Neural cell (in vitro differentiated cells): ENCODE data around the gene CCDC185. TPM values are rescaled to one million over a fixed set of nuclear protein-coding genes. Genes with fewer than 3 reads are reported as not detected.

Experiments used
- H2AFZ ChIP-seq: fragments of 200-600, 300-800 bp; sonication (generic), shearing (Covaris generic); 2 replicates; pipeline ENCODE4 v1.6.0; 2014; ENCODE audit warnings: low read depth, mild to moderate bottlenecking, antibody characterized with exemption, low read length, moderate library complexity
- H3F3A ChIP-seq: fragments of 200-600 bp; shearing (Covaris generic); 2 replicates; pipeline ENCODE4 v1.6.1; 2016; ENCODE audit warnings: mild to moderate bottlenecking, moderate library complexity, mixed read lengths, antibody characterized with exemption, low read length; ENCODE audit not compliant: insufficient read depth, poor library complexity, severe bottlenecking
- H3K27ac ChIP-seq: fragments of 200-600, 300-800 bp; sonication (generic), shearing (Covaris generic); 2 replicates; pipeline ENCODE4 v1.5.1; 2014; ENCODE audit warnings: mild to moderate bottlenecking, low read length, moderate library complexity
- H3K27me3 ChIP-seq: fragments of 300-800, 200-600 bp; sonication (generic), shearing (Covaris generic); 2 replicates; pipeline ENCODE4 v1.6.0; 2014; ENCODE audit warnings: mild to moderate bottlenecking, low read depth, low read length, moderate library complexity; ENCODE audit not compliant: insufficient read depth
- H3K36me3 ChIP-seq: fragments of 300-800, 200-600 bp; sonication (generic), shearing (Covaris generic); 2 replicates; pipeline ENCODE4 v1.5.1; 2014; ENCODE audit warnings: mild to moderate bottlenecking, antibody characterized with exemption, low read length, moderate library complexity; ENCODE audit not compliant: insufficient read depth
- H3K4me2 ChIP-seq: fragments of 300-800, 200-600 bp; sonication (generic), shearing (Covaris generic); 2 replicates; pipeline ENCODE4 v1.6.0; 2014; ENCODE audit warnings: mild to moderate bottlenecking, low read length
- H3K4me3 ChIP-seq: fragments of 300-800, 200-600 bp; sonication (generic), shearing (Covaris generic); 2 replicates; pipeline ENCODE4 v1.5.1; 2014; ENCODE audit warnings: mild to moderate bottlenecking, low read length, moderate library complexity
- H3K79me2 ChIP-seq: fragments of 200-600 bp; shearing (Covaris generic); replicated peaks from 2 replicates; pipeline ENCODE4 v1.6.0; 2014; ENCODE audit warnings: mild to moderate bottlenecking, low read length, moderate library complexity; ENCODE audit not compliant: insufficient read depth
- H3K9ac ChIP-seq: fragments of 300-800, 200-600 bp; sonication (generic), shearing (Covaris generic); 2 replicates; pipeline ENCODE4 v1.6.1; 2016; ENCODE audit warnings: mild to moderate bottlenecking, low read length, mixed read lengths
- H3K9me2 ChIP-seq: fragments of 200-600 bp; shearing (Covaris generic); 2 replicates; pipeline ENCODE4 v1.6.1; 2016; ENCODE audit warnings: mild to moderate bottlenecking, low read length, mixed read lengths; ENCODE audit not compliant: insufficient read depth
- H3K9me3 ChIP-seq: fragments of 200-600, 300-800 bp; sonication (generic), shearing (Covaris generic); 2 replicates; pipeline ENCODE4 v1.6.1; 2016; ENCODE audit warnings: mild to moderate bottlenecking, mixed run types, low read length, moderate library complexity, mixed read lengths
- H4K20me1 ChIP-seq: fragments of 200-600 bp; shearing (Covaris generic); 2 replicates; pipeline ENCODE4 v1.6.1; 2016; ENCODE audit warnings: mild to moderate bottlenecking, mixed run types; ENCODE audit not compliant: insufficient read depth
- EP300 ChIP-seq: fragments of 450-650 bp; conservative IDR thresholded peaks from 2 replicates; pipeline ENCODE4 v1.6.1; 2014; ENCODE audit warnings: antibody characterized with exemption, mild to moderate bottlenecking, moderate library complexity; ENCODE audit not compliant: poor library complexity, severe bottlenecking
- EZH2 ChIP-seq: fragments of 200-600, 300-800 bp; shearing (Covaris generic), sonication (generic); IDR thresholded peaks from 2 replicates; pipeline ENCODE4 v1.6.1; 2014; ENCODE audit warnings: antibody characterized with exemption, low read length, borderline replicate concordance, mild to moderate bottlenecking; ENCODE audit not compliant: insufficient read depth, poor library complexity, severe bottlenecking
- MXI1 ChIP-seq: fragments of 450-650 bp; conservative IDR thresholded peaks from 2 replicates; pipeline ENCODE4 v1.6.1; 2014; ENCODE audit warnings: antibody characterized with exemption, mild to moderate bottlenecking; ENCODE audit not compliant: poor library complexity, severe bottlenecking
- POLR2AphosphoS5 ChIP-seq: IDR thresholded peaks from 2 replicates; pipeline ENCODE4 v1.6.1; 2012
- RAD21 ChIP-seq: fragments of 450-650 bp; conservative IDR thresholded peaks from 2 replicates; pipeline ENCODE4 v1.6.1; 2014; ENCODE audit warnings: antibody characterized with exemption, mild to moderate bottlenecking, moderate library complexity
- SMC3 ChIP-seq: fragments of 450-650 bp; conservative IDR thresholded peaks from 2 replicates; pipeline ENCODE4 v1.6.1; 2014; ENCODE audit warnings: antibody characterized with exemption, mild to moderate bottlenecking, moderate library complexity; ENCODE audit not compliant: poor library complexity
- TAF1 ChIP-seq: IDR thresholded peaks from 2 replicates; pipeline ENCODE4 v1.6.1; 2012; ENCODE audit warnings: low read depth
- polyA plus RNA-seq: library from polyadenylated mRNA; depleted of rRNA; stranded (reverse); fragments of >200 nt; gene quantifications from 2 replicates; pipeline ENCODE4 v1.2.3, GENCODE V29; 2014
- TF ChIP-seq, protein P1 (sequence below): IDR thresholded peaks from 2 replicates; pipeline ENCODE4 v1.6.1; 2012; ENCODE audit warnings: borderline replicate concordance
- TF ChIP-seq, protein P2 (sequence below): fragments of 450-650 bp; IDR thresholded peaks from 2 replicates; pipeline ENCODE4 v1.5.1; 2014; ENCODE audit warnings: antibody characterized with exemption, mild to moderate bottlenecking, moderate library complexity; ENCODE audit not compliant: poor library complexity, severe bottlenecking

Gene CCDC185
- polyA plus RNA-seq, 1 donor from 2014 or later: not detected

DNA sequence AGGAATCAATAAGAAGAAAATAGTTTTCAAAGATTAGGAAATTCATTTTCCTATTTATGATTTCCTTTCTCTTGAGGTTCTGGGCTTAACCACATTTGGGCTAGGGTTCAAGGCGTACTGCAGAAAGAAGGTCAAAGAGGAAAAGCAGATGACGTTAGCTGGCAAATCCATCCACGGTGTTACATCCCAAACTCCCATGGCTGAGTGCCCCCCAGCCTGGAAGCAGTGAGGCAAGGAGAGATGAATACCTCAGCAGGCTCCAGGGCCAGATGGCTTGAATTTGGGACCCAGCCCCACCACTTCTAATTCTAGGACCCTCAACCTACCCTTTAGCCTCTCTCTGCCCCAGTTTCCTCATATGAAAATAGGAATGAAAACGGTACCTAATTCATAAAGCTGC is 46.9 kb upstream of the CCDC185 start:
- no peaks in the 10 kb centered on the region for H3F3A ChIP-seq
- H2AFZ ChIP-seq: no peak overlapping the region
- H3K27me3 ChIP-seq: no peaks in the 10 kb centered on the region
- H3K27ac ChIP-seq: no peak overlapping the region
- no peaks in the 10 kb centered on the region for H3K79me2 ChIP-seq
- no peaks in the 10 kb centered on the region for H4K20me1 ChIP-seq
- TF ChIP-seq SMC3 (no peak), EP300 (no peak), POLR2AphosphoS5 (no peak), MXI1 (no peak), TAF1 (no peak), EZH2 (no peak), RAD21 (no peak)
- TF ChIP-seq, protein P1, sequence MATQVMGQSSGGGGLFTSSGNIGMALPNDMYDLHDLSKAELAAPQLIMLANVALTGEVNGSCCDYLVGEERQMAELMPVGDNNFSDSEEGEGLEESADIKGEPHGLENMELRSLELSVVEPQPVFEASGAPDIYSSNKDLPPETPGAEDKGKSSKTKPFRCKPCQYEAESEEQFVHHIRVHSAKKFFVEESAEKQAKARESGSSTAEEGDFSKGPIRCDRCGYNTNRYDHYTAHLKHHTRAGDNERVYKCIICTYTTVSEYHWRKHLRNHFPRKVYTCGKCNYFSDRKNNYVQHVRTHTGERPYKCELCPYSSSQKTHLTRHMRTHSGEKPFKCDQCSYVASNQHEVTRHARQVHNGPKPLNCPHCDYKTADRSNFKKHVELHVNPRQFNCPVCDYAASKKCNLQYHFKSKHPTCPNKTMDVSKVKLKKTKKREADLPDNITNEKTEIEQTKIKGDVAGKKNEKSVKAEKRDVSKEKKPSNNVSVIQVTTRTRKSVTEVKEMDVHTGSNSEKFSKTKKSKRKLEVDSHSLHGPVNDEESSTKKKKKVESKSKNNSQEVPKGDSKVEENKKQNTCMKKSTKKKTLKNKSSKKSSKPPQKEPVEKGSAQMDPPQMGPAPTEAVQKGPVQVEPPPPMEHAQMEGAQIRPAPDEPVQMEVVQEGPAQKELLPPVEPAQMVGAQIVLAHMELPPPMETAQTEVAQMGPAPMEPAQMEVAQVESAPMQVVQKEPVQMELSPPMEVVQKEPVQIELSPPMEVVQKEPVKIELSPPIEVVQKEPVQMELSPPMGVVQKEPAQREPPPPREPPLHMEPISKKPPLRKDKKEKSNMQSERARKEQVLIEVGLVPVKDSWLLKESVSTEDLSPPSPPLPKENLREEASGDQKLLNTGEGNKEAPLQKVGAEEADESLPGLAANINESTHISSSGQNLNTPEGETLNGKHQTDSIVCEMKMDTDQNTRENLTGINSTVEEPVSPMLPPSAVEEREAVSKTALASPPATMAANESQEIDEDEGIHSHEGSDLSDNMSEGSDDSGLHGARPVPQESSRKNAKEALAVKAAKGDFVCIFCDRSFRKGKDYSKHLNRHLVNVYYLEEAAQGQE: no peak
- TF ChIP-seq, protein P2, sequence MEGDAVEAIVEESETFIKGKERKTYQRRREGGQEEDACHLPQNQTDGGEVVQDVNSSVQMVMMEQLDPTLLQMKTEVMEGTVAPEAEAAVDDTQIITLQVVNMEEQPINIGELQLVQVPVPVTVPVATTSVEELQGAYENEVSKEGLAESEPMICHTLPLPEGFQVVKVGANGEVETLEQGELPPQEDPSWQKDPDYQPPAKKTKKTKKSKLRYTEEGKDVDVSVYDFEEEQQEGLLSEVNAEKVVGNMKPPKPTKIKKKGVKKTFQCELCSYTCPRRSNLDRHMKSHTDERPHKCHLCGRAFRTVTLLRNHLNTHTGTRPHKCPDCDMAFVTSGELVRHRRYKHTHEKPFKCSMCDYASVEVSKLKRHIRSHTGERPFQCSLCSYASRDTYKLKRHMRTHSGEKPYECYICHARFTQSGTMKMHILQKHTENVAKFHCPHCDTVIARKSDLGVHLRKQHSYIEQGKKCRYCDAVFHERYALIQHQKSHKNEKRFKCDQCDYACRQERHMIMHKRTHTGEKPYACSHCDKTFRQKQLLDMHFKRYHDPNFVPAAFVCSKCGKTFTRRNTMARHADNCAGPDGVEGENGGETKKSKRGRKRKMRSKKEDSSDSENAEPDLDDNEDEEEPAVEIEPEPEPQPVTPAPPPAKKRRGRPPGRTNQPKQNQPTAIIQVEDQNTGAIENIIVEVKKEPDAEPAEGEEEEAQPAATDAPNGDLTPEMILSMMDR: no peak
- H3K9me3 ChIP-seq: no peaks in the 10 kb centered on the region
- no peak overlapping the region for H3K4me2 ChIP-seq
- no peak overlapping the region for H3K4me3 ChIP-seq
- H3K9ac ChIP-seq: no peak overlapping the region
- H3K36me3 ChIP-seq: no peaks in the 10 kb centered on the region
- H3K9me2 ChIP-seq: no peaks in the 10 kb centered on the region

DNA sequence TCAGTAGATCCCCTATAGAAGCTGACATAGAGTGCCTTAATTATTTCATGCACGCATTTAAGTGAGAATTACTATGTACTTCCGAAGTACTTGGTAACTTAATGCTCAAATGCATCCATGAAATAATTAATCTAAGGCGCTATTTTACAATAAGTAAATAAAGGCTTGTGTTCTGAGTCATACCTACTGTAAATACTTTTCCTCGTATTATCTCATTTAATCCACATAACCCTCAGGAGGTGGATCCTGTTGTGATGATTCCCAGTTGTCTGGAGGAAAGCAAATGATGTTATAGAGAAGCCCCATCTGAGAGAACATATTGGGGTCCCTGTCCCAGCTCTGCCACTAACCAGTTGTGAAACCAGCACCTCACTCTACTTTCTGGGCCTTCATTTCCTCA is 45.6 kb upstream of the CCDC185 start:
- no peaks in the 10 kb centered on the region for H4K20me1 ChIP-seq
- no peak overlapping the region for H3K4me3 ChIP-seq
- no peaks in the 10 kb centered on the region for H3K36me3 ChIP-seq
- H3K27me3 ChIP-seq: no peaks in the 10 kb centered on the region
- H3K79me2 ChIP-seq: no peaks in the 10 kb centered on the region
- no peak overlapping the region for H3K27ac ChIP-seq
- no peaks in the 10 kb centered on the region for H3K9me3 ChIP-seq
- TF ChIP-seq RAD21: no peak
- no peak for TF ChIP-seq SMC3
- TF ChIP-seq TAF1: no peak
- no peak for TF ChIP-seq MXI1
- TF ChIP-seq, protein P1: no peak
- TF ChIP-seq POLR2AphosphoS5: no peak
- TF ChIP-seq EP300: no peak
- no peak for TF ChIP-seq EZH2
- TF ChIP-seq, protein P2: no peak
- no peaks in the 10 kb centered on the region for H3K9me2 ChIP-seq
- no peaks in the 10 kb centered on the region for H3F3A ChIP-seq
- no peak overlapping the region for H3K9ac ChIP-seq
- no peak overlapping the region for H3K4me2 ChIP-seq
- H2AFZ ChIP-seq: no peak overlapping the region
